HG02763 (cell line): ENCODE data around the gene NPHS1.
"Not testable (repeated sequence)": the region's sequence is repeated elsewhere in the genome, so short reads cannot be mapped to it uniquely, and the experiment has no call there.

Experiments
- ATAC-seq: cut with Tn5 transposase; IDR thresholded peaks from one replicate; pipeline ENCODE4 v1.9.1; 2021; ENCODE audit warnings: mild to moderate bottlenecking, moderate library complexity; ENCODE audit not compliant: unreplicated experiment

Gene NPHS1

DNA sequence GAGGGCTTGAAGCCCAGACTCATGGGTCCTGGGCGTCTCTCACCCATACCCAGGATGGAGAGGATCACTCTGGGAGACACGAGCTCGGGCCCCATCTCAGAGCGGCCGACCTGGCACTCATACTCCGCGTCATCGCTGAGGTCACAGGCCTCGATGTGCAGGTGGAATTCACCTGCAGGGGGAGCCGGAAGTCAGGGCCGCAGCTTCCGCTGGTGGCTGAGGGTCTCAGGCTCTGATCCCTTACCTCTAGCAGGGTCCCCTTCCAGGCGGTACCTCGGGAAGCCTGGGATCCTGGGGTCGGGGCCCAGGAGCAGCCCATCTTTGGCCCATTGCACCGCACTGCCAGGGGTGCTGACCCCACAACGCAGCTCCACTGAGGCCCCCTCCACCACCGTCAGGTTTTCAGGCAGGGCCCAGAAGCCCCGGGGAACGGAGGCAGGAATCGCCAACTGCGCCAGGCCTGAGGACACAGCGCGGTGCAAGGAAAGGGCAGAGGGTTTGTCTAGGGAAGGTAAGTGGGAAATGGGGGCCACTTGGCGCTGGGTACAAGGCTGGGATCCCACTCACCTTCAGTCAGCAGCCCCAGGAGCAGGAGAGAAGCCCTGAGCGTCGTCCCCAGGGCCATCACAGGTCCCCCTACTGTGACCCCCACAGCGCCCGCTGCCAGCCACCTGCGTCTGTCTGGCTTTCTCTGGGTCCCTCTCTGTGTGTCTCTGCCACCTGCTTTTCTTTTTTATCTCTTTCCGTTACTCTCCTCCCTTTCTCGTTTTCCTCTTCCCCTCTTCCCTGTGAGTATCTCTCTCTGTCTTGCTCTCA lies 883 bp downstream of the NPHS1 start:
- ATAC-seq: no peak

DNA sequence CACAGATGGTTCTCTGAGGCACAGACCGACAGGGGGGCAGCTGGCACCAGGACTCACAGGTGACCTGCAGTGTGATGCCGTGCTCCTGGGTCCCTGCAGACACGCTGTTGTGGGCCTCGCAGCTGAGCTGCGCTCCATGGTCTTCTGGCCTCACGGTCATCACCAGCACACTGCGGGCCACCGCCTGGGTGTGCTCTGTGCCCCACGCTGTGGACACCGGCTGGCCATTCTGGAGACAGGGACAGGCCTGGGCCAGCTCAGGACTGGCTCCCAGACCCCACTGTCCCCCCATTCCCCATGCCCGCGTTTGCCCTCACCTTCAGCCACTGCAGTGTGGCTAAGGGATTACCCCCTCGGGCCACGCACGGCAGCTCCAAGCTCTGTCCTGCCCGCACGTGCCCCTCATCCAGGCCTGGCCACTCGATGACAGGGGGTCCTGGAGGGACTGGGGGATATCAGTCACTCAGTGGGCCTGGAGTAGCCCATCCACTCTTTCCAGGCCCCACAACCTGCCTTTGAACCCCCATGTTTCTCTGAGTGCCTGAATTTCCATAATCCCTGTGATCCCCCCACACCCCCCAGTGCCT lies 3.3 kb downstream of the NPHS1 start:
- no peak for ATAC-seq

DNA sequence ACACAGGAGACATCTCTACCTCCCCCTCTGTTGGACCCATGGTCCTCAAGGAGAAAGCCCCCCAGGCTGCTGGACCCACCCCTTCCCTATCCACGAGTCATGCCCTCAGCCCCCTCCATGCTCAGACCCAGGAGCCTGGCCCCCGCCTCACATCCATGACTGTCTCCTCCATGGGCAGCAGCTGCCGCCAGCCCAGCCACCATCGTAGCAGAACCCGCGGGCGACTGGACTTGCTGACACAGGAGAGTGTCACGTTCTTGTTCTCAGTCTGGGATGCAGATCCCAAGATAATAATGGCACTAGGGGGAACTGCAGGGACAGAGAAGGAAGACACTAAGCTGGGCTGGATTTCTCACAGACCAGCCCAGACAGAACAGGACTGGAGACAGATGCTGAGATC lies 3.8 kb downstream of the NPHS1 start:
- ATAC-seq: no peak

DNA sequence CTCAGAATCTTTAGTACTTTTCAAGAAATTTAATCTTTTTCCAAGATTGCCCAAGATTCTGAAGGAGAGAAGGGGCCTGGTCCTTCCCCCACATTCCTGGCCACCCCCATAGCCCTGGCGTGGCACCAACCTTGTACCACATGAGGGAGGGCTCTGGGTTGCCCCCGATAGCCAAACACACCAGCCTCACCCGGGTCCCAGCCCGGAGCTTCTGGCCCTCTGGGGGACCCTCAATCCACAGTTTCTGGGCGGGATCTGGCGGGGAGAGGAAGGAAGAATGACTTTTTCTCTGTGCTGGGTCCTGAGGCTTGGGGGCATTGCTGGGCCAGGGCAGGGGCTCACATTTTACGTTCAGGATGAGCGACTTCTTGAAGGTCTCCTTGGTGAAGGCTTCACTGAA lies 4.4 kb downstream of the NPHS1 start:
- ATAC-seq: no peak

DNA sequence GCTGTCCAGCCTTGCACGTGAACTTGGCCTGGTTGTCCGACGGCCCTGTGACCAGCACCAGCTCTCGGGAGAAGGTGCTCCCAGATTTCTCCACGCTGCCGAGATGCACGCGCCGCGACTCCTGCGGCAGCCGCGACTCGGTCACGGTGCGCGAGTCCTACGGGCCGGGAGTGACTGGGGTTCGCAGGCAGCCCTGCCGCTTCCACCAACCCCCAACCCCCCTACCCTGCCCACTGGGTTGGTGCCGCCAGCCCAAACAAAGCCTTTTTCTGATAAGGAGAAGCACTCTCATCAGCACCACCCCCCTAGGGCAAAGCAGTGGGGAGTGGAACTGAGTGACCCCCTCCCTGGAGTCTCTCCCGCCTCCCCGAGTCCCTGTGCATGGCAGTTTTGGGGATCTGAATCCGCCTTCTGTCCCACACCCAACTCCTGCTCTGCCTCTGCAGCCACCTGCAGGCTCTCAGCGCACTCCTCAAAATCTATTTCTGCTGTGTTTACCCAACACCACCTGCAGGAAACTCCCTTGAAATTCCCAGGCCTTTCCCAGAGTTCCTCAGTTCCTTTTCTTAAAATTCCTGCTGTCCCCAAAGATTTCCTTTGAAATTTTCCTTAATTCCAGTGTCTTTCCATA lies 6.2 kb downstream of the NPHS1 start:
- no peak for ATAC-seq

DNA sequence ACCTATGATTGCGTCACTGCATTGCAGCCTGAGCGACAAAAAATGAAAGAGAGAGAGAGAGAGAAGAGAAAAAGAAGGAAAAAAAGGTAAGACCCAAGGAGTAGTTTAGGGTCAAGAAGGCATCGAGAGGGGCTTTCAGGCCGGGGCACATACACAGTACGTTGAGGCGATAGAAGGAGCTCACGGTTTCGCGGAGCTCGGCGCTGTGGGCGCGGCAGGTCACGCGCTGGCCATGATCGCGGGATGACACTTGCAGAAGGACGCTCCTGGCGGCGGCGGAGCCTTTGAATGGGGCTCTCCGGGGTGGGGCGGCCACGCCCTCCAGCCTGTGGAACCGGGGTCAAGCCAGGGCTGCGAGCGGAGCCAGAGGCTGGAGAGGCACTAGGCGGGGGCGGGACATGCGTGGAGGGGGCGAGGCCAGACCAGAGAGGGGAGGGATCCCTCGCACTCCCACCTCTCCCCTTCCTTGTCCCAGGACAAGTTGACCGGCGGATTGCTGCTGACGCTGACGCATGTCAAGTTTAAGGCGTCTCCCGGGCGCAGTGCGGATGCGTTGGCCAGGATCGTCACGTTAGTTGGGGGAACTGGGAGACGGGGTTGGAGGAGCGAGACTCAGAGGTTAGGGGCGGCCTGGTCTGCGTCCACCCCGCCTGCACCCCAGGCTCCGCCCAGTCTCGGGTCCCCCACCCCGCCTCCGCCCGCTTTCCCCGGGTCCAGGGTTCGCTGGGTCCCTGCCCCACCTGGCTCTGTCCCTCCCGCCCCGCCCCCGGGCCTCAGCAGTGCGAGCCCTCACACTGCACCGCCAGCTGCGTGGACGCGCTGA lies 6.9 kb downstream of the NPHS1 start:
- ATAC-seq: no peak

DNA sequence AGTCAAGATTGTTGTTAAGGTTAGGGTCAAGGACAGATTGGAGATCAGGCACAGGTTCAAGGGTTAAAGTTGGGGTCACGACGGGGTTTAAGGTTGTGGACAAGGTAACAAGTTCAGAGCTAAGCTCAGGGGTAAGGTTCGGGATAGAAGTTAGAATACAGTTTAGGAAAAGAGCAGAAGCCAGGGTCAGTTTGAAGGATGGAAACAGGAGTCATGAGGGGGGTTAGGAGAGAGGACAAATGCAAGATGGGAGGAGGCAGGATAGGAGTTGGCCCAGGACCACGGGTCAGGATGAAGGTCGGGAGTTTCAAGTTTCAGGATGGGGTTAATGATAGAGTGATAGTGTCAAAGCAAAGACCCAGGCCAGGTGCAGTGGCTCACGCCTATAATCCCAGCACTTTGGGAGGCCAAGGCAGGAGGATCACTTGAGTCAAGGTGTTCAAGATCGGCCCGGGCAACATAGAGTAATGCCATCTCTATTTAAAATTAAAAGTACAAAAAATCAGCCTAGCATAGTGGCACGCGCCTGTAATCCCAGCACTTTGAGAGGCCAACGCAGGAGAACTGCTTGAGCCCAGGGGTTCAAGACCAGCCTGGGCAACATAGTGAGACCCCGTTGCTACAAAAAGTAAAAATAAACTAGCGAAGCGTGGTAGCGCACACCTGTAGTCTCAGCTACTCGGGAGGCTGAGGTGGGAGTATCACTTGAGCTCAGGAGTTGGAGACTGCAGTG lies 7.7 kb downstream of the NPHS1 start:
- ATAC-seq: no peak

DNA sequence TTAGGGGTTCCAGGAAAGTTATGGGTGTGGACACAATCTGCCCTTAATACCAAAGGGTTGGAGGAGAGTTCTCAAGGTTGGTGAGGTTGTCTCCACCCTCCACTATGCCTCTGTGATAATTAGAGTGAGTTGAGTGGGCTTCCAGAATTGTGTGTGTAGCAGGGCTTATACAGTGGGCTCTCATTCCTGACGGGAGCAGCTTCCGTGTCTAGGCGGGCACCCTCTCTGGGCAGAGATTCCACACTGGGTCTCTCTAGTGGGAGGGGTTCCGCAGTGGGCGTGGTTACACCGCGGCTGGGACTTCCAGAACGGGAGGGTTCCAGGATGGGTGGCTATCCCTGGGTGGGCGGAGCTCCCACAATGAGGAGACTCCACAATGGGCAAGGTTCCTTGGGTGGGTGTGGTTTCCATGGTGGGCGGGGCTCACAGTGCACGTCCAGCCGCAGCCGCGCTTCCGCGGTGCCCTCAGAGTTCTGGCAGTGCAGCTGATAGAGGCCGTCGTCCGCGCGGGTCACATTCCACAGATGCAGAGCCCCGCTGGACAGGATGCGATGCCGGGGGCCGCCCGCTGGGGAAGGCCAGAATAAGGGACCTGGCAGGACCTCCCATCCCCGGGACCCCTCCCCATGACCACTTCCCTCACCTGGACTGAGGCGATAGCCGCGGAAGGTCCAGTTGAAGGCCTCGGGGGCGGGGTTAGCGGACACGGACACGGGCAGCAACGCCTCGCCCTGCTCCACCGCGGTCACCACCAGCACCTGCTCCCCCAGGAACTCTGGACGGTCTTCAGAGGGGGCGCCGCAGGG lies 8.4 kb downstream of the NPHS1 start:
- no peak for ATAC-seq

DNA sequence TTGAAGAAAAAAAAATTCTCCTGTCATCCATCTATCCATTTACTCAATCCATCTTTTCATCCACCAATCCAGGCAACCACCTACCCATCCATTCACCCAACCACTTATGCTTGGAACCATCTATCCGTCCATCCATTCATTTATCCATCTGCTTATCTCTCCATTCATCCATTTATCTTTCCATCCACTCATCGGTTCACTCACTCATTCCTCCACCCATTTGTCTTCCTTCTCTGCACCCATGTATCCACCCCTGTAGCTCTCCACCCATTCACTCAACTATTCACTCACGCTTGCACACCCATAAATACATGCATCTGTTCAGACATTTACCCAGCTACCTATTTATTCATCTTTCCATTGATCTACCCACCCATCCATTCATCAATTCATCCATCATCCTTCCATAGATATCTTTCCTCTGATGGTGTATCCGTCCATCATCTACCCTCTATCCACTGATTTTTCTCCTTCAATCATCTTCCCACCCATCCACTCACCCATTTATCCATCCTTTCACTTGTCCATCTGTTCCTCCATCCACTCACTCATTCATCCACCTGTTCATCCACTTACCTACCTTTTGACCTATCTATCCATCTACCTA lies 9.5 kb downstream of the NPHS1 start:
- no peak for ATAC-seq

DNA sequence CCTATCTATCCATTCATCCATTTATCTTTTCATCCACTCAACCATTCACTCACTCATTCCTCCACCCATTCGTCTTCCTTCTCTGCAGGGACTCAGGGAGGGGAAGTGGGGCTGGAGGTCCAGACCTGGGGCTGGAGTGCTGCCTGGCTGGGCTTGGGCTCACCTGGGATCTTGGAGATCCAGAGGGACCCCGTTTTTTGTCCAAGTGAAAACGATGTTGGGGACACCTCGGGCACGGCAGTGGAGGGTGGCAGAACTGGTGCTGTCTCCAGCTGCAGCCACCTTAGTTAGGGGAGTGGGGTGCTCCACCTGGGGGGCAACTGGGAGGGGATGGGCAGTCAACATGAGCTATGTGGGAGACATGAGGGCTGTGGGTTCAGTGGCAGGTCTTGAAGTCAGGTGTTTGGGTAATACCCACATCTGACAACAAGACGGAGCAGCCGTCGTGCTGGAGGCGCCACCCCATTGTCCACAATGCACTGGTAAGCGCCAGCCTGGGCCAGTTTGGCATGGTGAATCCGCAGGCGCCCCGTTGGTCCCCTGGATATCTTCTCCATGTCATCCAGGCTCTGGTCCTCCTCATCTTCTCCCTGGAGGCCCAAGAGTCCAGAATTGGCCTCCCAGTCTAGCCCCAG lies 10.2 kb downstream of the NPHS1 start:
- ATAC-seq: no peak

DNA sequence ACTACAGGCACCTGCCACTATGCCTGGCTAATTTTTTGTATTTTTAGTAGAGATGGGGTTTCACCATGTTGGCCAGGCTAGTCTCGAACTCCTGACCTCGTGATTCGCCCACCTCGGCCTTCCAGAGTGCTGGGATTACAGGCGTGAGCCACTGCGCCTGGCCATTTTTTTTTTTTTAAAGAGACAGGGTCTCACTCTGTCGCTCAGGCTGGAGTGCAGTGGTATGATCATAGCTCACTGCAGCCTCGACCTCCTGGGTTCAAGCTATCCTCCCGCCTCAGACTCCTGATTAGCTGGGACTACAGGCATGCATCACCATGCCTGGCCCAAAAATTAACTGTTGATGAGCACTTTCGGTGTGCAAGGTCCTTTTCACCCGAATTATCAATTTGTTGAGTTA lies 16.2 kb downstream of the NPHS1 start:
- not testable (repeated sequence) for ATAC-seq

DNA sequence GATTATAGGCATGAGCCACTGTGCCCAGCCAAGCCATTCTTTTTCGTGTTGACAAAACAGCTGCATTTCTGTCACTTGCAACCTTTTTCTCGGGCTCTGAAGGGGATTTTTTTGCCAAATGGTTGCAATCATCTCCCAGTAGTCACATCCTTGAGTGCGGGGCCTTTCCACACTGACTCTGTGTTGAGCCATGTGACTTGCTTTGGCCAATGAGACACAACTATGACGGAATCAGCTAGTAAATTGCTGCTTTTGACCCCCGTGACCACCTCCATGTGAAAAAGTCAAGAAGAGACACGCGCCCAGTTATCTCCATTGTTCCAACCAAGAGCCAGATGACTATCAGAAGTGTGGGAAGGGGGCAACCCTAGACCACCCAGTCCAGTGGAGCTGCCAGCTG lies 18.3 kb downstream of the NPHS1 start:
- ATAC-seq: no peak

DNA sequence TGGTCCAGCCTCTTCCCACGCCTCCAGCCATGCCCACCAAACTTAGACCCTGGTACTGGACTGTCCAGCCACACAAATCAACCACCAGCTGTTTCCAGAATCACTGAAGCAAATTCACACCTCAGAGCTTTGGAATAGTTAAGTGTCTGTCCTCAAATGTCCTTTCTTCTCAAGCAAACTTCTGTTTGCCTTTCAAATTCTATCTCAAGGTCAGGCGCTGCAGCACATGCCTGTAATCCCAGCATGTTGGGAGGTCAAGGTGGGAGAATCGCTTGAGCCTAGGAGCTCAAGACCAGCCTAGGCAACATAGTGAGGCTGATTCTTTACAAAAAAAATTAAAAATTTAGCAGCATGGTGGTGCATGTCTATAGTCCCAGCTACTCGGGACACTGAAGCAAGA lies 20.2 kb downstream of the NPHS1 start:
- ATAC-seq: no peak

DNA sequence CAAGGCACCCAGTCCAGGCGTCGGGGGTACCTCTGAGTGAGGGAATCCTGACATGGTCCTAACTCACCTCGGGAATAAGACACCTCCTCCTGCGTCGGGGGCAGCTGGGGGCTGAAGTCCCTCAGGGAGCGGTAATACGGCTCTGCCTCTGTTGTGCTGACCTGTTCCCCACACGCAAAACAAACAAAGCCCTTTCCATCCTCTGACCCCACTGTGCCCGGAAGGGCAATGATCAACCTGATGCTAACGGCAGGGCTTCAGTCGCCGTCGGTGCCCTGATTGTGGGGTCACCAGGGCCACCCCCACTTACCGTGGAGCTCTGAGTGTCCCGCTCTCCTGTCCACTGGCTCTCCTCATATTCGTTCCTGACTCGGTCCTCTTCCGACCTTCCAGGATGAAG lies 21.3 kb downstream of the NPHS1 start:
- no peak for ATAC-seq

DNA sequence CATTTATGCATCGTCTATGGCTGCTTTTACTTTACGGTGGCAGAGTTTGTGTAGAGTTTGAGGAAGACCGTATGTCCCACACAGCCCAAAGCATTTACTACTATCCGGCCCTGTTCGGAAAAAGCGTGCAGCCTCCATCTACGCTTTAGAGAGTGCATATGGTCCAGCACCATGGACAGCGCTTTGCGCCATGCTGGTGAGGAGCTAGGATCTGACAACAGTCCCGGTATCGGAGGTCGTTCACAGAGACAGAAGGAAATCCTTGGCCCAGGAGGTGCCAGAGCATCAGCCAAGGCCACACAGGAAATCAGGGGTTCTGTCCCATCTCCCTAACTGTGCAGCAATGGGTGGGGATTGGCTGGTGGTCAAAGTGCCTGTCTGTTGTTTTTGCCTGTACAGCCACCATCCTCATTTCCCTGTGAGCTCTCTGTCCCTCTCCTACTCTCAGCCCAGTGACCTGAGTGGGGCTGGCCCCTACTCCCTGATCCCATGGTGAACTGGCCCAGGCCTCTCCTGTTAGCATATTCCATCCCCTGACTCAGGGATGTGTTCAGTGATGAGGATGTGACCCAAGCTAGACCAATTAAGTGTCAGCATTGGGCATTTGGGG lies 23.5 kb downstream of the NPHS1 start:
- no peak for ATAC-seq

DNA sequence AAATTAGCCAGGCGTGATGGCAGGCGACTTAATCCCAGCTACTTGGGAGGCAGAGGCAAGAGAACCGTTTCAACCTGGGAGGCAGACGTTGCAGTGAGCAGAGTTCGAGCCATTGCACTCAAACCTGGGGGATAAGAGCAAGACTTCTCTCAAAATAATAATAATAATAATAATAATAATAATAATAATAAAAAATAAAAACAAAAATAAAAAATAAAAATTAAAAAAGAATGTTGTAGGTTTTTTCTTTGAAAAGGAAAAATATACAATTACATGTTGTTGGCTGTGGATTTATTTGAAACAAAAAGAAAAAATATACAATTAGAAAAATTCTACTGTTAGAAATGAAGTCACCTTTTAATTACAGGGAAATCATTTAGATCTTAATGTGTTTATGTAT lies 28.2 kb downstream of the NPHS1 start:
- ATAC-seq: no peak

DNA sequence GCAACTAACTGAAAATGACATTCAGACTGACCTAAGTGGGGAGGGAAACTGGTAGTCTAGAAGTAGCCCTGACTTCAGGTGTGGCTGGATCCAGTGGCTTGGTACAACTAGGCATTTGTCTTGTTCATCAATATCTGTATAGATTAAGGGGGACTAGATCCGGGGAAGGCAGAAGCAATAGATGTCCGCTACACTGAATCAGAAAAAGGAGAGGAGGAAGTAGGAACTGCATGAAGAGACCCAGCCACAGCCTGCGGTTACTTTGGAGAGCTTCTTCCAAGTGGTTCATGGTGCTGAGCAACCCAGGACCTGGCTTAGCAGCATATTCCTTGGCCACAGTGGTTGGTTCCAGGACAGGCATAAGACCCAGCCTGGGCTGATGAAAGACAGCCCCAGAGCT lies 29.7 kb downstream of the NPHS1 start:
- no peak for ATAC-seq

DNA sequence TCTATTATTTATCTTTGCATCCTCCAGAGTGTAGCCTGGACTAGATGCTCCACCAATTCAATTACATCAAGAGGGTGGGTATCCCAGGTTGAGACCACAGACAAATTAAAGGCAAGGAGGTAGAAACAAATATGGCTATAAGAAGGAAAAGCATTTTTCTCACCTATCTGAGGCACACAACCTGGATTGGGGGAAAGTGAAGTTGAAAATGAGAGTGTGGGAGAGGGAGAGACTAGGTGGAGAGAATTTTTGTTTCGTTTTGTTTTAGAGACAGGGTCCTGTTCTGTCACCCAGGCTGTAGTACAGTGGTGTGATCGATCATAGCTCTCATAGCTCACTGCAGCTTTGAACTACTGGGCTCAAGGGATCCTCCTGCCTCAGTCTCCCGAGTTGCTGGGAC lies 33.9 kb downstream of the NPHS1 start:
- ATAC-seq: no peak

DNA sequence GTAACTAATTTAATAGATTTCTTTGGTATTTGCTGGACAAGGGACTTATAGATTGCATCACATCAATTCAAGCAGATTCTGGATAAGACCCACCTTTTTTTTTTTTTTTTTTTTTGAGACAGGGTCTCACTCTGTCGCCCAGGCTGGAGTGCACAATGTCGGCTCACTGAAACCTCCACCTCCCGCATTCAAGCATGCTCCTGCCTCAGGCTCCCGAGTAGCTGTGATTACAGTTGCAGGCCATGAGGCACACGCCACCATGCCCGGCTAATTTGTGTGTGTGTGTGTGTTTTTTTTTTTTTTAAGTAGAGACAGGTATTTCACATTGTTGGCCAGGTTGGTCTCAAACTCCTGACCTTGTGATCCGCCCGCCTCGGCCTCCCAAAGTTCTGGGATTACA lies 35.5 kb downstream of the NPHS1 start:
- ATAC-seq: no peak
